Measurements from ENCODE around the gene ADIPOQ.
A peak's percentile ranks its signal among the peaks of the same experiment; 100 is the strongest.
"Not testable (repeated sequence)": the region's sequence is repeated elsewhere in the genome, so short reads cannot be mapped to it uniquely, and the experiment has no call there.

The ADIPOQ gene

DNA sequence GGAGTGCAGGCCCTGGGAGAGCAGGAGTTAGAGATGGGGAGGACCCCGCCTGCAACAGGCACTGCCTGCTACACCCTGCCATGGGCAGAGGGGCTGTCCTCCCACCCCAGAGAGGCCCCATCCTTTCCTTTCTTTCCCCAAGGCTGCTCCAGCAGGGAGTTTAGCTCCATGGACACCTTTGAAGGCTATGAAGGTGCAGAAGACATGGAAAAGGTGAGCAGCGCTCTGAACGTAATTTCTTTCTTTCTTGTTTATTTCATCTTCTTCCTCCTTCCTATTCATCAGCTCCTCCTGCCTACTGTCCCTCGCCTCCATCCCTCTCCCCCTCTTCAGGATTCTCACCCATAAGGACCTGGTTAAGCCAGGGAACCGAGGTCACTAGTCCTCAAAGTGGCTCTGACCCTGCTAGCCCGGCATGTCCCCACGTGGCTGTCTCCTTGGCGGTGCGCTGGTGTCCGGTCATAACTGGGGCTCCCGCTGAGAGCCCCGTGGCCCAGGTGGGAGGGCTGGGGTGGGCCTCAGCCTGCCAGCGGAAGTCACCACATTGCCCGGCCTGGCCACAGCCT lies 16.0 kb upstream of the ADIPOQ start:
- DNase-seq (ENCODE audit: low spot score) = no peak

DNA sequence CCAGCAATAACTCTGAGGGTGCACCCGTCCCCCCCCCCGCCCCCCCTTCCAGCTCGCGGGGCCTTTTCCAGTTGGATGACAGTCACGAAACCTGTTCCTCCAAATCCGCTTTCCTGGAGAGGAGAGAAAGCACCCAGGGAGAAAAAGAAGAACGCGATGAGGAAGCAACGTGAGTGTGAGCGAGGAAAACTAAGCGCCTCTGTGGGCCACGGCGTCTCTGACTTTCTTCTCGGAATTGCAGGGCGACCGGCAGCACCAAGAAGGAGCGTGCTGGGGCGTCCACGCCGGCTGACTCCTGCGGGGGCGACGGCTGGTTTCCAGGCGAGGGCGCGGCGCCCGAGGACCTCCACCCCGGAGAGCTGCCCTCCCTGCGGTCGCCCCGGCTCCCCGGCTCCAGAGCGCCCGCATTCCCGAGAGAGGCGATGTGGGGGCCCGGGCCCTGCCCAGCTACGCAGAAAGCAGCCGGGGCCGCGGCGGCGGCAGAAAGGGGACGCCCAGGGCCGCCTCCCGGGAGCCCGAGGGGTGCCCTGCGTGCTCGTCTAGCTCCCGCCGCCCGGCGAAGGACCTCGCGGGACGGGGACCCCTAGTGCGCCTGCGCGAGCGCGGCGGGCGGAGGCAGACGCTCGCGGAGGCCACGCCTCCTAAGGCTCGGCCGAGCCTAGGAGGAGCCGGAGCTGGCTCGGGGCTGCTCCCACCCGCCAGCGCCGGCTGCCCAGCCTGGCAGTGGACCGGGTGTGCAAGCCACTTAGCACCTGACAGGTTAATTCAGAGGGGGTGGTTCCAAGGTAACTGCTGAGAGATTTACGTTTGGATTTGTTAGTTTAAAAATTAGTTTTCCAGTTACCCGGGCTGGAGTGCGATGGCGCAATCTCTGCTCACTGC lies 15.3 kb upstream of the ADIPOQ start:
- peak; percentile 78 for DNase-seq (ENCODE audit: low spot score)

DNA sequence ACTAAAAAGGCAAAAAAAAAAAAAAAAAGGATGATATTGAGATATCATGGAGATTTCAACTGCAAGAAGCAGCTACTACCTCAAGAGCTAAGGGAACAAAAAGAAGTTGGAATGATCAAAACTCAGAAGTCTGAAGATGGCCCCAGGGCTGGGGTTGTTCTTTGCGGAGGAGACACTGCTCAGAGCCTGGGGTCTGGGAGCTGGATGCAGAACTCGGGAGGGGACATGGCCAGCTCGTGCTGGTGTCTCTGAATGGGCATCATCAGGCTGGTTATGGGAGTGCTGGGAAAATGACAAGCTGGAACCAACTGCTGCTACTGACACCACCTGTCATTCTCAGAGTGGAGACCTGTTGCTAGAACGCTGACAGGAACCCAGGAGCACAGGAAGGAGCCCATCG lies 14.2 kb upstream of the ADIPOQ start:
- no peak for DNase-seq (ENCODE audit: low spot score)

DNA sequence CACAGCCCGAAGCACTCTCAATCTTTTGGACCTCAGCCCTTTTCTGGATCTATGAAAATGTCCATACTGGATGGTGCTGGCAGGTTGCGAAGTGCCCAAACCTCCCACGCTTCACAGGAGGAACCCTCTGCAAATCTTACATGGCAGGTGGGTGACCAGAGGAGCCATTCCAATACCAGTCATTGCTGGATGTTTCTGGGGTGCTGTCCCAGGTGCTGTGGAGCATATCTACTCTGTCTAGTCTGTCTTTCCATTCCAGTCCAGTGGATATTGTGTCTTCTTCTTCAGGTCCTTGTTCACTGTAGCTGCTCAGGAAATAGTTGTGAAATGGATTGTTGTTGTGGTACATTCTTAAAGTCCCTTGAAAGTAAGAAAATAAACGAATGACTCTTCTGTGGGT lies 10.7 kb upstream of the ADIPOQ start:
- no peak for DNase-seq (ENCODE audit: low spot score)

DNA sequence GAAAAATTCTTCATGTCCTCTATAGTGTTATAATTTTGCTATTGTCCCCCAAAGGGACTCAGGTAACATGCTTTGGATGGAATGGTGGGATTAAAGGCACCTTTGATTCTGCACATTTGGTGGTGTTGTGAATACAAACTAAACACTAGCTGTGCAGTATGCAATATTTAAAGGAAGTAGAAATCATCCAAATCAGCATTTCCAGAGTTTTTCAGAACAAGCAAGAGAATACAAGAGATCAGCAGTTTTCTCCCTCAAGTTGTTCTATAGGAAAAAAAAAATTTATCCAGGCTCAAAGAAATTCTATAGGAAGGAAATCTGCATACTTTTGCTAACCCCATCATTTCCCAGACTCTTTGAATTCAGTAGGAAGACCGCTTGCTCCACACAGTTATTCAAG lies 10.2 kb upstream of the ADIPOQ start:
- DNase-seq (ENCODE audit: low spot score) = no peak

DNA sequence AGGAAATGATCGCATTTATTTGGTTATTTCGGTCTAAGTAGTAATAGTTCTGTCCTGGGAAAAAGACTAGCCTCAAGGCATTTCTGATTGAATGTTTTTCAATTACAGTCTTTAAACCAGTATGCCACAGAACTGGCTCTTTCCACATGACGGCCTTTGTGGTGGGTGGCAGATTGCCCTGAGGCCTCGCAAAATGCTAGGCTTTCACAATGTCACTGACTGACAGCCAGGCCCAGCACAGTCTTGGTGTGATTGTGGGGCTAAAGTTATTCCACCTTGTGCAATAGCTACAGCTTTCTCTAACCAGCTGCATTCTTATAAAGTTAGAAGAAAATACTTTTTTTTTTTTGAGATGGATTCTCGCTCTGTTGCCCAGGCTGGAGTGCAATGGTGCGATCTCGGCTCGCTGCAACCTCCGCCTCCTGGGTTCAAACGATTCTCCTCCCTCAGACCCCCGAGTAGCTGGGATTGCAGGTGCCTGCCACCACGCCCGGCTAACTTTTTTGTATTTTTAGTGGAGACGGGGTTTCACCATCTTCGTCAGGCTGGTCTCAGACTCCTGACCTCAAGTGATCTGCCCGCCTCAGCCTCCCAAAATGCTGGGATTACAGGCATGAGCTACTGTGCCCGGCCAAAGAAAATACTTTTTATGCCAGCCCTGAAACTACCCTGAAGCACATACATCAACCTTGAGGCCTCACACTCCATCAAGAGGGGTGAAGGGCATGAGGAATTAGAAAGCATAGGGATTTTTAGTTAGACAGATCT lies 2.5 kb upstream of the ADIPOQ start:
- DNase-seq (ENCODE audit: low spot score) = no peak

DNA sequence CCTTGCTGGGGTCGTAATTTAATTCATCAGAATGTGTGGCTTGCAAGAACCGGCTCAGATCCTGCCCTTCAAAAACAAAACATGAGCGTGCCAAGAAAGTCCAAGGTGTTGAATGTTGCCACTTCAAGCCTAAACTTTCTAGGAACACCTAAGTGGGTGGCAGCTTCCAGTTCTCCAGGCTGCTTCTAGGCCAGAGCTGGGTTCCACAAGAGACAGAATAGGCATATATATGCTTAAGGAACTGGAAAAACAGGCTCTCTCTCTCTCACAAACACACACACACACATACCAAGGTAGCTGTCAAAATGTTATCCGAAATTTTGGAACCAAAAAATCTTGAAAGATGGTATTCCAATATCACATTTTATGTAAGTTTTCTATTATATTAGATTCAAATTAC lies 890 bp upstream of the ADIPOQ start:
- DNase-seq (ENCODE audit: low spot score) = no peak

DNA sequence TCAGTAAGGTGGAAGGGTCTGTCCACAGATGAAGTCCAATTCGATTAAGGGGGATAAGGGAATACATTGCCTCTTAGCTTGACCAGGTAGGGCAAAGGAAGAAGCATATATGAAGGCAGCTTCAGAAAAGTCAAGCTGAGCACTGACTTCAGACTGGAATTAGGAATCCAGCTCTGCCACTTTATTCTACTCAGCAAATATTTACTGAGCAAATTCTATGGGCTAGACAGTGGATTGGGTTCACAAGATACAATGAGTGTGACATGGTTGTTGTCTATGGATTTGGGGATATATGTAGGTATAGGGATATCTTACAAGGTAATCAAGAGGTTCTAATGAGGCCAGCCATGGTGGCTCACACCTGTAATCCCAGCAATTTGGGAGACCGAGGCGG lies 526 bp downstream of the ADIPOQ start:
- no peak for DNase-seq (ENCODE audit: low spot score)

DNA sequence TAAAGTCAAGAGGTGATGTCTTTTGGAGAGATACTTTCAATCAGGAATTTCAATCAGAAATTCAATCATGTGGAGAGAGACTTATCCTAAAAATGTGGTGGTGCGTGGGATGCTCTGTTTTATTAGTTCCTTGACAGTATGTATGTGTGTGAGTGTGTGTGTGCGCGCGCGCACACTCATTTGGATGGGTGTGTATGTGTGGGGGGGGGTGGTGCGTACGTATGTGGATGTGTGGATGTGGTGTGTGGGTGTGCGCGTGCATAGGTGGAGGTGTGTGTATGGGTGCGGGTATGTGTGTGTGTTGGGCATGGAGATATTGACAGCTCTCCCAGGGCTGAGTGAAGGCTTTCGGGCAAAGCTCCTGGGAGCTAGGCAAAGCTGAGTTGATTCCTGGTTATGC lies 2.4 kb downstream of the ADIPOQ start:
- DNase-seq (ENCODE audit: low spot score) = no peak

DNA sequence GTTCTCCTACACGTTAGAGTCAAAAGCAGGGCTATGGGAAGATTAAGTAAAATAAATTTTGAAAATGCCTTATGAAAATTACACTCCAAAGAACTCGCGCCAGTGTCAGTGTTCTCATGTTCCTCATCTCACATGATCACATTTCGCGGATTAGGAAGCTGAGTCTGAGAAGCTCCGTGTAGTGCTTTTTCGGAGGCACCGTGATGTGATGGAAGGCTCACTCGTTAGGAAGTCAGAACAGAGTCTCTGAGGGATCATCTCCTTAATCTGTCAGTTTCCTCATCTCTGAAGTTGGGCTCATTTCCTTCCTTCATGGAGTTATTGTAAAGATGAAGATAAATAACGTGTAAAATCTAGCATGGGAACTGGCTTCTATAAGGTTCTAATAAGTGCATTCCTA lies 3.2 kb downstream of the ADIPOQ start:
- no peak for DNase-seq (ENCODE audit: low spot score)

DNA sequence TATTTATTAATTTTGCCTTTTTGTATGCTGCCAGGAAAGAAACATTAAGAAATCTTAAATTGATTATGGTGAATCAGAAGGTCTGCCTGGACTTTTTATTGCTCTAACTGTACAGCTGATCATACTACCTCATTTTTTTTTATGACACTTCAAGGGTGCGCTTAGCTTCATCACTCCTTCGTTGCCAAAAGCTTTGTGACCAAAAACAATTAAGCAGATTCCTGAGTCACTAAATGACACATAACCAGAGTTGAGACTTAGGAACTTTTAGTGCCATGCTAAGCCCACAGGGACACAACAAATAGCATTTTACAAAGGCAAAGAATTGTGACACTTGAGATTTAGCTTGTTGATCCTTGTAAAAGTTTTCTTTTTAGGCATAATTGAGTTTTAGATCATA lies 4.9 kb downstream of the ADIPOQ start:
- DNase-seq (ENCODE audit: low spot score) = no peak

DNA sequence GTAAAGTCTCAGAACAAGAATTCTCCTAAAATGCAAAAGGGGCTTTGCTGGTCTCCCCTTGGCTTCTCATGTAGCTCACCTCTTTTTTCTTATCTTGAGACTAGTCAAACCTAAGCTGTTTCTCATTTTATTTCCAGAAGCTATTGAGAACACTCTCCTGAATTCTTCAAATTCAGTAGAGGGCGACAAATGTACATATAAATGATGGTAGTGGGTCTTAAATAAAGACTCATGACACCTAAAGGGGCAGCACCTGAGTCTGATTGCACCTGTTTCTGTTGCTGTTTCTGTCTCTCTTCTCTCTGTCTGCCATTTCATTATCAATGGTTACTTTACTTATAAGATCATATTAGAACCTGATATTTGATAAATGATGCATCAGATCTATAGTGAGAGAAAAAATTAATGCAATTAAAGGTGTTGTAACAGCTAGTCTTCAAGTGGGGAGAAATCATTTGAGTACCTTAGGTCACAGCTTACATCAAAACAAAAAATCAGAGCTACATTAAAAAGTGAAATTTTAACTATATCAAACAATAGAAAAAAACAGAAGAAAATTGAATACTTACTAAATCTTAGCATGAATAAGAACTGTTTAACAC lies 7.0 kb downstream of the ADIPOQ start:
- DNase-seq (ENCODE audit: low spot score) = no peak

DNA sequence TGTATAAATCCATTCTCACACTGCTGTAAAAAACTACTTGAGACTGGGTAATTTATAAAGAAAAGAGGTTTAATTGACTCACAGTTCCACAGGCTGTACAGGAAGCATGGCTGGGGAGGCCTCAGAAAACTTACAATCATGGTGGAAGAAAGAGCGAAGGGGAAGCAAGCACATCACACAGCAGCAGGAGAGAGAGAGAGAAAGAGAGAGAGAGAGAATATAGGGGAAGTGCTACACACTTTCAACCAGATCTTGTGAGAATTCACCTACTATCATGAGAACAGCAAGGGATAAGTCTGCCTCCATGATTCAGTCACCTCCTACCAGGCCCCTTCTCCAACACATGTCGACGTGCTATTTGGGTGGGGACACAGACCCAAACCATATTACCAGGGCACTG lies 9.3 kb downstream of the ADIPOQ start:
- DNase-seq (ENCODE audit: low spot score) = not testable (repeated sequence)

DNA sequence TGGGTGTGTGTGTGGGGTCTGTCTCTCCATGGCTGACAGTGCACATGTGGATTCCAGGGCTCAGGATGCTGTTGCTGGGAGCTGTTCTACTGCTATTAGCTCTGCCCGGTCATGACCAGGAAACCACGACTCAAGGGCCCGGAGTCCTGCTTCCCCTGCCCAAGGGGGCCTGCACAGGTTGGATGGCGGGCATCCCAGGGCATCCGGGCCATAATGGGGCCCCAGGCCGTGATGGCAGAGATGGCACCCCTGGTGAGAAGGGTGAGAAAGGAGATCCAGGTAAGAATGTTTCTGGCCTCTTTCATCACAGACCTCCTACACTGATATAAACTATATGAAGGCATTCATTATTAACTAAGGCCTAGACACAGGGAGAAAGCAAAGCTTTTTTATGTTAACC lies 10.5 kb downstream of the ADIPOQ start:
- no peak for DNase-seq (ENCODE audit: low spot score)

DNA sequence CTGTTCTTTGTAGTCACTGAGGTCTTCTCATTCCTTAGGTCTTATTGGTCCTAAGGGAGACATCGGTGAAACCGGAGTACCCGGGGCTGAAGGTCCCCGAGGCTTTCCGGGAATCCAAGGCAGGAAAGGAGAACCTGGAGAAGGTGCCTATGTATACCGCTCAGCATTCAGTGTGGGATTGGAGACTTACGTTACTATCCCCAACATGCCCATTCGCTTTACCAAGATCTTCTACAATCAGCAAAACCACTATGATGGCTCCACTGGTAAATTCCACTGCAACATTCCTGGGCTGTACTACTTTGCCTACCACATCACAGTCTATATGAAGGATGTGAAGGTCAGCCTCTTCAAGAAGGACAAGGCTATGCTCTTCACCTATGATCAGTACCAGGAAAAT lies 11.6 kb downstream of the ADIPOQ start:
- no peak for DNase-seq (ENCODE audit: low spot score)

DNA sequence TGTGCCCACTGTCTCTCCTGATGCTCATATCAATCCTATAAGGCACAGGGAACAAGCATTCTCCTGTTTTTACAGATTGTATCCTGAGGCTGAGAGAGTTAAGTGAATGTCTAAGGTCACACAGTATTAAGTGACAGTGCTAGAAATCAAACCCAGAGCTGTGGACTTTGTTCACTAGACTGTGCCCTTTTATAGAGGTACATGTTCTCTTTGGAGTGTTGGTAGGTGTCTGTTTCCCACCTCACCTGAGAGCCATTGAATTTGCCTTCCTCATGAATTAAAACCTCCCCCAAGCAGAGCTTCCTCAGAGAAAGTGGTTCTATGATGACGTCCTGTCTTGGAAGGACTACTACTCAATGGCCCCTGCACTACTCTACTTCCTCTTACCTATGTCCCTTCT lies 12.4 kb downstream of the ADIPOQ start:
- DNase-seq (ENCODE audit: low spot score) = no peak

DNA sequence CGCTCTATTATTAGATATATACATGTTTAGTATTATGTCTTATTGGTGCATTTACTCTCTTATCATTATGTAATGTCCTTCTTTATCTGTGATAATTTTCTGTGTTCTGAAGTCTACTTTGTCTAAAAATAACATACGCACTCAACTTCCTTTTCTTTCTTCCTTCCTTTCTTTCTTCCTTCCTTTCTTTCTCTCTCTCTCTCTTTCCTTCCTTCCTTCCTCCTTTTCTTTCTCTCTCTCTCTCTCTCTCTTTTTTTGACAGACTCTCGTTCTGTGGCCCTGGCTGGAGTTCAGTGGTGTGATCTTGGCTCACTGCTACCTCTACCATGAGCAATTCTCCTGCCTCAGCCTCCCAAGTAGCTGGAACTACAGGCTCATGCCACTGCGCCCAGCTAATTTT lies 15.2 kb downstream of the ADIPOQ start:
- no peak for DNase-seq (ENCODE audit: low spot score)

DNA sequence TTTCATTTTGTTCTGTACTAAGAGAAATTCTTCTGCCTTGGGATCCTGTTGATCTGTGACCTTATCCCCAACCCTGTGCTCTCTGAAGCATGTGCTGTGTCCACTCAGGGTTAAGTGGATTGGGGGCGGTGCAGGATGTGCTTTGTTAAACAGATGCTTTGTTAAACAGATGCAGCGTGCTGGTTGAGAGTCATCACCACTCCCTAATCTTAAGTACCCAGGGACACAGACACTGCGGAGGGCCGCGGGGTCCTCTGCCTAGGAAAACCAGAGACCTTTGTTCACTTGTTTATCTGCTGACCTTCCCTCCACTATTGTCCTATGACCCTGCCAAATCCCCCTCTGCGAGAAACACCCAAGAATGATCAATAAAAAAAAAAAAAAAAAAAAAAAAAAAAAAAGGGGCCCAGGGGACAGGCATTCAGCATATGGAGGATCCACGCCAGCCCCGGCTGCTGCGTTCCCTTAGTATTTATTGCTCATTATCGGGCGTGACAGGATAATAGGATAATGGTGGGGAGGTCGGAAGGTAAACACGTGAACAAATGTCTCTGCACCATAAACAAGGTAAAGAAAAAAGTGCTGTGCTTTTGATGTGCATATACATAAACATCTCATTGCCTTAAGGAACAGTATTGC lies 22.8 kb downstream of the ADIPOQ start:
- not testable (repeated sequence) for DNase-seq (ENCODE audit: low spot score)

DNA sequence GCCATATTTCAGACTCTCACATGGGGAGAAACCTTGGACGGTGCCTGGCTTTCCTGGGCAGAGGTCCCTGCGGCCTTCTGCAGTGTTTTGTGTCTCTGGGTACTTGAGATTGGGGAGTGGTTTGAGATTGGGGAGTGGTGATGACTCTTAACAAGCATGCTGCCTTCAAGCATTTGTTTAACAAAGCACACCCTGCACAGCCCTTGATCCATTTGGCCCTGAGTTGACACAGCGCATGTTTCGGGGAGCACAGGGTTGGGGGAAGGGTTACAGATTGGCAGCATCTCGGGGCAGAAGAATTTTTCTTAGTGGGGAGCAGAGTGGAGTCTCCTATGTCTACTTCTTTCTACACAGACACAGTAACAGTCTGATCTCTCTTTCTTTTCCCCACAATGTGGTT lies 23.6 kb downstream of the ADIPOQ start:
- not testable (repeated sequence) for DNase-seq (ENCODE audit: low spot score)

DNA sequence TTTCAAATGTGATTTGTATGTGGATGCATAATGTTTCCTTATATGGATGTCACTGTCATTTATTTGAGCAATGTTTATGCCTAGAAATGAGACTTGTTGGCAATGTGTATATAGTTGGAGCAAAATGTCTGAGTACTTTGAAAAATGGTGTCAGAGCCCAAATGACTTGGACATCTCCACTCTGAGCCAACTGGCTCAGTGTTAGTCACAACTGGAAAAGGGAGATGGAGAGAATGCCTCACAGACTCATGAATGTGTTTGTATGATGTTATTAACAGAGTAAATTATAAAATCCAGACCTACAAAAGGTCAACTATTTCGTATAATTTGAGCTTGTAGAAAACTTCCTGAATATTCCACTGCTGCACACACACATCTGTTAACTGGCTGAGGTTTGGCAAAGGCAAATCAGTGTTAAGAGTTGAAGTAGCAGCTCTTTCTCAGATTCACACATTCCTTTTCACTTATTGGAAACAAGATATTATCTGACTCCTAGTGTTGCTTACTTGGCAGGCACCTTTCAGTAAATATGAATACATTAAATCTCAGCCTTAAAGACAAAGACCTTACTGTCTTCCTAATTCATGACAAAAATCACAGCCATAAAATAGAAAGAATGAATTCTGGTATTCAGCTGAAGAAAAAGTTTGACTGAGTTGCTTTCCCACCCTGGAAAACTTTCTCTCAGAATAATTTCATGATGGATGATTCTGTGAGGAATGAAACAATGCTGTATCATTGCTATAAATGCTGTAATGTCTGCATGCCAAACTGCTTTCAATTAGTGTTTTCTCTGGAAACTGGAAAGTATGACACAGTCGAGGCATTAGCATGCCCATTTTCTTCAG lies 27.0 kb downstream of the ADIPOQ start:
- DNase-seq (ENCODE audit: low spot score) = no peak
